ENCODE measurements around the gene RFPL2.
"Not testable (repeated sequence)": the region's sequence is repeated elsewhere in the genome, so short reads cannot be mapped to it uniquely, and the experiment has no call there.

Gene RFPL2

GRCh38 chr22:32164075-32164860 is 40.6 kb downstream of the RFPL2 start:
- DNase-seq, result no peak

GRCh38 chr22:32160411-32160810 is 44.5 kb downstream of the RFPL2 start:
- not testable (repeated sequence) for DNase-seq

GRCh38 chr22:32158712-32159533 is 46.0 kb downstream of the RFPL2 start, which contains the start of gene C22orf42:
TSS of gene C22orf42 (minus strand) at chr22:32159303. CDS start at chr22:32159215, 88 bp downstream.
- peak in 7 of 51 donors; percentile 7 to 39 (median 29) for DNase-seq

- DNase-seq, result not testable (repeated sequence)
Observed at GRCh38 chr22:32157632-32158031, 47.2 kb downstream of the RFPL2 start.

GRCh38 chr22:32154727-32155126 is 50.1 kb downstream of the RFPL2 start:
- not testable (repeated sequence) for DNase-seq

DNA sequence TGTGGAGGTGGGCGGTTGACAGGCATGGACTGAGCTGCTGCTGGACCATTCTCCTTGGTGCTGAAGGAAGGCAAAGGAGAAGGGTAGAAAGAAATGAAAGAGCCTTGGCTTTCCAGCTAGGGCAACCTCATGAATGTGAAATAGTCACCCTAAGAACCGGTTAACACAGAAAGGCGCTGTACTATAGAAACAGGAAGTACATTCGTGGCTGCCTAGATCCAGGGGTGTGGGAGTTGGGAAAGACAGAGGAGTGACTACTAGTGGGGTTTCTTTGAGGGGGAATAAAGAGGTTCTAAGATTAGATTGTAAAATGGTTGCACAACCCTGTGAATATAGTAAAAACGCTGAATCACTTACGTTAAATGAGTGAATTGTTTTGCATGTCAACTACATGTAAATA is 53.2 kb downstream of the RFPL2 start:
- DNase-seq, result not testable (repeated sequence)

GRCh38 chr22:32150647-32151046 is 54.2 kb downstream of the RFPL2 start:
- DNase-seq, result not testable (repeated sequence)

GRCh38 chr22:32148372-32148771 is 56.5 kb downstream of the RFPL2 start:
- not testable (repeated sequence) for DNase-seq

- DNase-seq, result not testable (repeated sequence)
Observed at GRCh38 chr22:32147128-32147527, 57.7 kb downstream of the RFPL2 start.

GRCh38 chr22:32144496-32145274 is 60.2 kb downstream of the RFPL2 start:
- DNase-seq, result peak in 2 of 51 donors; percentile 3 to 5

- DNase-seq, result no peak
Observed at GRCh38 chr22:32142600-32142999, 62.3 kb downstream of the RFPL2 start.

GRCh38 chr22:32140688-32141087 is 64.2 kb downstream of the RFPL2 start:
- not testable (repeated sequence) for DNase-seq

Measured in hypothalamus (tissue), 51 donors.